Cardiac muscle cell (in vitro differentiated cells and primary cell): Measurements from ENCODE around the gene SLC39A3. TPM values are rescaled to one million over a fixed set of nuclear protein-coding genes. Genes with fewer than 3 reads are reported as not detected.
A peak's percentile ranks its signal among the peaks of the same experiment; 100 is the strongest.

Source experiments
- DNase-seq, 2 donors: peaks; one replicate each; pipeline versions ENCODE4 v3.0.0 to v3.0.0-alpha.2; 2010 to 2017; ENCODE audit warnings: low read depth in 1 of 2, low spot score in 1 of 2
- H3K27ac ChIP-seq: fragments of 200-600 bp; sonication (generic); 2 replicates; pipeline ENCODE4 v1.5.1; 2016
- H3K27me3 ChIP-seq: fragments of 200-600 bp; sonication (generic); 2 replicates; pipeline ENCODE4 v1.6.0; 2016; ENCODE audit warnings: control low read depth
- H3K36me3 ChIP-seq: fragments of 200-600 bp; sonication (generic); 2 replicates; pipeline ENCODE4 v1.5.1; 2016; ENCODE audit warnings: control low read depth
- H3K4me1 ChIP-seq: fragments of 200-600 bp; sonication (generic); 2 replicates; pipeline ENCODE4 v1.8.1; 2017; ENCODE audit warnings: low read depth, mild to moderate bottlenecking, mixed run types
- H3K4me3 ChIP-seq: fragments of 200-600 bp; sonication (generic); 2 replicates; pipeline ENCODE4 v1.5.1; 2016; ENCODE audit warnings: mild to moderate bottlenecking
- H3K9me3 ChIP-seq: fragments of 200-600 bp; sonication (generic); 2 replicates; pipeline ENCODE4 v1.5.1; 2017; ENCODE audit warnings: low read depth, mild to moderate bottlenecking, control low read depth
- polyA plus RNA-seq: library from polyadenylated mRNA; unstranded; fragments of >200 nt; fragmentation: Nextera tagmentation; extraction: Ambion mirVana; gene quantifications from 2 replicates; pipeline ENCODE4 v1.2.1, GENCODE V29; 2016
- total RNA-seq: library from RNA; depleted of rRNA; stranded (reverse); fragments of >200 nt; gene quantifications from 2 replicates; pipeline ENCODE4 v1.2.3, GENCODE V29; 2016
- TF ChIP-seq, protein P1 (sequence below): IDR thresholded peaks from 2 replicates; pipeline ENCODE4 v1.5.1; 2012; ENCODE audit warnings: low read depth, mild to moderate bottlenecking, low read length

The SLC39A3 gene
- total and polyA plus RNA-seq, 2 experiments from 2014 or later = 29.4 to 46.0 TPM

DNA sequence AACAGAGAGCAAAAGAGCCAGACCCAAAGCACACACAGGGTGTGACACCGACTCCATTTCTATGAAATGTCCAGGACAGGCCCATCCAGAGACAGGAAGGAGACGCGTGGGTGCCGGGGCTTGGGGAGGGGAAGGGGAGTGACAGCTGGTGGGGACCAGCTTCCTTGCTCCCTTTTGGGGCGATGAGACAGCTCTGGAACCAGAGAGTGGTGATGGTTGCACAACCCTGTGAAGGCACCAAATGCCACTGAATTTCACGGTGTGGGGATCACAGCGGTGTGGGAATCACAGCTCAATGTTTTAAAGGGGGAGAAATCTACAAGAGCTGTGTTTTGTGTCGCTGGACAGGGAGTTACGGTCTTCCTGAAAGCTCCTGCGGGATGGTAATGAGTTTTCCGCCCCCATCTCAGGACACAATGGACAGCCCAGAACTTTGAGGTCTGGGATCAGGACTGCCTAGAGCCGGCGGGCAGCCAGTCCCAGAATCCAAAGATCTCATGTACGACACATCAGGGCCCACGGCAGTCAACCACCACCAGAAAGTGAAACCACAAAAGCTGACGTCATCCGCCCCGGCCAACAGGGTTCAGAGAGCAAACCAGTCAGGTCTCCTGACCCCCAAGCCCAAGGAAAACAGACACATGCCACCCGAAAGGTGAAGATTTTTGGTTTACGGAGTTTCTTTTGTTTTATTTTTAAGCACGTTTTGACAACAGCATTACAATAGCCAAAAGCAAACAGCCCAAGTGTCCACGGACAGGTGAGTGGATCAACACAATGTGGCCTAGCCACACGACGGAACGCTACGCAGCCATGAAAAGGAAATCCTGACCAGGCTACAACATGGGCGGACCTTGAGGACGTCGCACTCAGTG is 36.0 kb upstream of the SLC39A3 start:
- Histone ChIP-seq H3K36me3 (no peaks in the 10 kb centered on the region), H3K4me3 (no peak overlapping the region), H3K27ac (peak overlapping the region; percentile 15), H3K4me1 (peaks cover 4% of the 10 kb centered on the region), H3K27me3 (no peaks in the 10 kb centered on the region), H3K9me3 (no peaks in the 10 kb centered on the region)
- TF ChIP-seq, protein P1, sequence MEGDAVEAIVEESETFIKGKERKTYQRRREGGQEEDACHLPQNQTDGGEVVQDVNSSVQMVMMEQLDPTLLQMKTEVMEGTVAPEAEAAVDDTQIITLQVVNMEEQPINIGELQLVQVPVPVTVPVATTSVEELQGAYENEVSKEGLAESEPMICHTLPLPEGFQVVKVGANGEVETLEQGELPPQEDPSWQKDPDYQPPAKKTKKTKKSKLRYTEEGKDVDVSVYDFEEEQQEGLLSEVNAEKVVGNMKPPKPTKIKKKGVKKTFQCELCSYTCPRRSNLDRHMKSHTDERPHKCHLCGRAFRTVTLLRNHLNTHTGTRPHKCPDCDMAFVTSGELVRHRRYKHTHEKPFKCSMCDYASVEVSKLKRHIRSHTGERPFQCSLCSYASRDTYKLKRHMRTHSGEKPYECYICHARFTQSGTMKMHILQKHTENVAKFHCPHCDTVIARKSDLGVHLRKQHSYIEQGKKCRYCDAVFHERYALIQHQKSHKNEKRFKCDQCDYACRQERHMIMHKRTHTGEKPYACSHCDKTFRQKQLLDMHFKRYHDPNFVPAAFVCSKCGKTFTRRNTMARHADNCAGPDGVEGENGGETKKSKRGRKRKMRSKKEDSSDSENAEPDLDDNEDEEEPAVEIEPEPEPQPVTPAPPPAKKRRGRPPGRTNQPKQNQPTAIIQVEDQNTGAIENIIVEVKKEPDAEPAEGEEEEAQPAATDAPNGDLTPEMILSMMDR = no peak
- peak in 1 of 2 donors; percentile 54 for DNase-seq

DNA sequence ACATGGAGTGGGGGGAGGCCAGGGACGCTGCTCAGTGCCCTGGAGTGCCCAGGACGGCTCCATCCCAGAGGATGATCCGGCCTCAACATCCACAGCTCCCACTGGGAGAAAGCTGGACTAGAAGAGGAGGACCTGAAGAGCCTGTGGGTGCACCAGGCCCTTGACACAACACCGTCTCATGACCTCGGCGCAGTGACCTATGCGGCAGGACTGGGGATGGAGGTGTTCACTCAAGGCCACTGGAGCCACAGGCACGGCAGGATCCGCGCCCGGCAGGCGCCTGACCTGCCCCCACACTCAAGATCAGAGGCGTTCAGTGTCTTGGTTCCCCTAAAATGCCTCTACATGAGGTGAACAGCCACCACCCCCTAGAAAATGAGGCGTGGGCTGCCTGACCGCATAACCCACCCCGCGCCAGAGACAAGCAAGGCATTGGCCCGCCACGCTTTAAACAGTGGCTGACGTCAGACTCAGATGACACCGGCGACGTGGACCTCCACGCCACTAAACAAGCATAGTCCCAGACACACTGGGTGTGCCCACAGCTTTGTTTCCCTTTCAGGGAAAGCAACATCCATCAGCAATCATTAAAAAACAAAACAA is 35.2 kb upstream of the SLC39A3 start:
- no peak overlapping the region for H3K4me3 ChIP-seq
- peaks cover 7% of the 10 kb centered on the region for H3K4me1 ChIP-seq
- TF ChIP-seq, protein P1 = no peak
- H3K9me3 ChIP-seq = no peaks in the 10 kb centered on the region
- H3K27me3 ChIP-seq = no peaks in the 10 kb centered on the region
- DNase-seq = no peak
- H3K27ac ChIP-seq = peak overlapping the region; percentile 15
- no peaks in the 10 kb centered on the region for H3K36me3 ChIP-seq

DNA sequence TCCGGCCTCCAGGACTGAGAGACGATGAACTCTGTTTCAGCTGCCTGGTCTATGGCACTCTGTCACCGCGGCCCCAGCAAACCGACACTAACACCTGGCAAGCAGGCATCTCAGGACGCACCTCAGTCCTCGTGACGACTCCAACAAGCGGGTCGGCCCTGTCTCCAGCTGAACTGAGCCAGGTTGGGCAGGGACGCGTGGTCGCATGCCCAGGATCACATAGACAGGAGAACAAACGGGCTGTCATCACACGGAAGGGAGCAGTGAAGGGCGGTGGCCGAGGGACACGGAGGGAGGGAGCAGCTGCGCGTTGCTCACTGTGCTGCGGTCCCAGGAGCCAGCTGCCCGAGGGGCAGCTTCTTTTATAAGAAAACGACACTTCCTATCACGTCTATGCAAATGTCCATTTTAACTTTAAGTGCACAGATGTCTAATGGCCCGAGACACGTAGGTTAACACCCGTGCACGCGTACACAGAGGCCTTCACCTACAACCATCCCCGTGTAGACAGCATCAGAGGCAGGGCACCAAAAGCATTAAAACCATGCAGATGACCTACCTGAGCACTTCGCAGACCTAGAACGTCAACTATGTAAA is 34.4 kb upstream of the SLC39A3 start:
- H3K27ac ChIP-seq = peak overlapping the region; percentile 30
- peaks cover 8% of the 10 kb centered on the region for H3K4me1 ChIP-seq
- no peaks in the 10 kb centered on the region for H3K27me3 ChIP-seq
- no peak overlapping the region for H3K4me3 ChIP-seq
- no peaks in the 10 kb centered on the region for H3K9me3 ChIP-seq
- TF ChIP-seq, protein P1 = no peak
- no peaks in the 10 kb centered on the region for H3K36me3 ChIP-seq
- DNase-seq = peak in 1 of 2 donors; percentile 23

DNA sequence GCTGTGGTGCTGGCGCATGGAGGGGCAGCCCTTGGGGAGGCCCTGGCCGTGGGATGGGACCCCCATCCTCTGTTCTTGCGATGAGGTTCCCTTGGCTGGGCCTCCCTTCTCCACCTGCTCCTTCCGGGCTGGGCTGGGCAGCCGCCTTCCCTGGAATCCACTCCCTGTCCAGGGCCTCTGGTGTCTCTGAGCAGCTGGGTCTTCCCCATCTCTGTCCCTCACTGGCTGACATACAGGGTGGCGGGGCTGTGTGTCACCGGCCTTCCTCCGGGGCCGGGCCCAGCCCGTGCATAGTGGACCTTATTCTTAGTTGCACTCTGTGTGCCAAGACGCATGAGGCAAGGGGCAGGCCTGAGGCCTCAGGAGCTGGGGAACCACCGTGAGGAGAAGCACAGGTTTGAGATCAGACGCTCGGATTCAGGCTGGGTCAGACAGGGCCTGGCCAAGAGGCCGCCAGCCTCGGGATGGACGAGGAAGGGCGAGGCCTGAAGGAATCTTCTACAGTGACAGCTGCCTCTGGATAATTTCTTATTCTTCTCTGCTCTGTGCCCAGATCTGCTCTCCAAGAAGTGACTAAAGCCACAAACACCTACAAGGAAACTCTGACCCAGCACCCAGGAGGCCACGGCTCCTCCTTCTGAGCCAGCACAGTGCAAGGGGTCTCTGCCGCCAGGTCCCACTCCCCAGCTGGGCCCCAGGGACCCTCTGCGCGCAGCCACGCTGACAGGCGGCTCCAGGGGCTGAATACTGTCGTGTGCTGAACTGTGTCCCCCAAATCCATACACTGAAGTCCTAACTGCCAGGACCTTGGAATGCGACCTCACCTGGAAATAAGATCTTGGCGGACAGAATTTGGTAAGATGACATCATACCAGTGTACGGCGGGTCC is 32.2 kb upstream of the SLC39A3 start:
- no peak for DNase-seq
- Histone ChIP-seq H3K27ac (peak overlapping the region; percentile 69), H3K27me3 (no peaks in the 10 kb centered on the region), H3K4me1 (peaks cover 8% of the 10 kb centered on the region), H3K4me3 (no peak overlapping the region), H3K9me3 (no peaks in the 10 kb centered on the region), H3K36me3 (no peaks in the 10 kb centered on the region)
- TF ChIP-seq, protein P1 = no peak
